Brain microvascular endothelial cell (primary cell): ENCODE measurements around the gene SLX9.

Experiments
- DNase-seq: peaks from one replicate; pipeline ENCODE4 v3.0.0-alpha.2; 2020
- H3K27ac ChIP-seq: fragments of 250-450 bp; sonication (Bioruptor Pico); 2 replicates; pipeline ENCODE4 v1.5.1; 2020; ENCODE audit warnings: mild to moderate bottlenecking, moderate library complexity
- H3K27me3 ChIP-seq: fragments of 250-450 bp; sonication (Bioruptor Pico); replicated peaks from 2 replicates; pipeline ENCODE4 v1.5.1; 2020; ENCODE audit warnings: mild to moderate bottlenecking
- H3K36me3 ChIP-seq: fragments of 250-450 bp; sonication (Bioruptor Pico); replicated peaks from 2 replicates; pipeline ENCODE4 v1.5.1; 2020; ENCODE audit warnings: mild to moderate bottlenecking
- H3K4me3 ChIP-seq: 2 replicates; pipeline ENCODE4 v1.5.1; 2011; ENCODE audit warnings: low read depth, mild to moderate bottlenecking, control low read depth, low read length, moderate library complexity
- in situ Hi-C: cut with HindIII; loops from 2 replicates; pipeline ENCODE4 v1.10.0; 2017; ENCODE audit warnings: low sequenced_read_pairs, low pct_ligation_motif_present
- TF ChIP-seq, protein P1 (sequence below): IDR thresholded peaks from 2 replicates; pipeline ENCODE4 v1.5.1; 2011; ENCODE audit warnings: low read depth, mild to moderate bottlenecking, moderate library complexity, low read length, control low read depth, inconsistent platforms; ENCODE audit errors: missing control alignments

Gene SLX9

DNA sequence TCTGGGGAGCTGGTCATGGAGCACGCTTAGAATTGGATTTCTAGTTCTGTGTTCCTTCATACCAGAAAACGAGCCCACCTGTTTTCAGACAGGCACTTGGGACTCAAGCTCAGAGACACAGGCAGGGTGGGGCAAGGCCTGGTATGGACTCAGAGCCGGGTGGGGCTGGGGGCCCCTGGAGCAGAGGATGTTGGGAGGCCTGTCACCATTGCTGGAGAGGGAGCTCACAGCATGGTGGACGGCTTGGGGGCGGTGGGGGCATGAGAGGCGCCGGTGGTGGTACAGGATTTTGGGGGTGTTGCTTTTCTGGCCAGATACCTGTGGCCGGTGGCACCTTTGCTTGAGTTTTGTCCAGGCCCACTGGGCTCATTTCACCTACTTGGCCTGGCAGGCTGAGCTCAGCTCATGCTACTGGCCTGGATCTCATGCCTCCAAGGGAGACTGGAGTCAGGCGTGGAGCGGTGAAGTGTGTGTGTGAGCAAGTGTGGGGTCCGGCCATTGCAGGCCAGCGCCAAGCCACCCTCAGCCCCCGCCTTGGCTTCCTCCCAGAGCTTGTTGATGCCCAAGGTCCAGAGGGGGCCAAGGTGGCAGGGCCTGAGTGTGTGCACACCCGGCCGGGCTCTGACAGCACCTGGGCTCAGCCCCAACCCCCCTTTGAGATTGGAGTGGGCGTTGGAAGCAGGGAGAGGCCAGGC, 8.7 kb downstream of the SLX9 start:
- DNase-seq = no peak
- in situ Hi-C loops = loop anchor here (25.0 kb wide), 1 partner anchor 189 kb away; no protein-coding TSS in a partner anchor
- Histone ChIP-seq H3K27me3 (no peaks in the 10 kb centered on the region), H3K4me3 (no peak overlapping the region), H3K36me3 (peaks cover 14% of the 10 kb centered on the region), H3K27ac (no peak overlapping the region)
- TF ChIP-seq, protein P1, sequence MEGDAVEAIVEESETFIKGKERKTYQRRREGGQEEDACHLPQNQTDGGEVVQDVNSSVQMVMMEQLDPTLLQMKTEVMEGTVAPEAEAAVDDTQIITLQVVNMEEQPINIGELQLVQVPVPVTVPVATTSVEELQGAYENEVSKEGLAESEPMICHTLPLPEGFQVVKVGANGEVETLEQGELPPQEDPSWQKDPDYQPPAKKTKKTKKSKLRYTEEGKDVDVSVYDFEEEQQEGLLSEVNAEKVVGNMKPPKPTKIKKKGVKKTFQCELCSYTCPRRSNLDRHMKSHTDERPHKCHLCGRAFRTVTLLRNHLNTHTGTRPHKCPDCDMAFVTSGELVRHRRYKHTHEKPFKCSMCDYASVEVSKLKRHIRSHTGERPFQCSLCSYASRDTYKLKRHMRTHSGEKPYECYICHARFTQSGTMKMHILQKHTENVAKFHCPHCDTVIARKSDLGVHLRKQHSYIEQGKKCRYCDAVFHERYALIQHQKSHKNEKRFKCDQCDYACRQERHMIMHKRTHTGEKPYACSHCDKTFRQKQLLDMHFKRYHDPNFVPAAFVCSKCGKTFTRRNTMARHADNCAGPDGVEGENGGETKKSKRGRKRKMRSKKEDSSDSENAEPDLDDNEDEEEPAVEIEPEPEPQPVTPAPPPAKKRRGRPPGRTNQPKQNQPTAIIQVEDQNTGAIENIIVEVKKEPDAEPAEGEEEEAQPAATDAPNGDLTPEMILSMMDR = no peak

DNA sequence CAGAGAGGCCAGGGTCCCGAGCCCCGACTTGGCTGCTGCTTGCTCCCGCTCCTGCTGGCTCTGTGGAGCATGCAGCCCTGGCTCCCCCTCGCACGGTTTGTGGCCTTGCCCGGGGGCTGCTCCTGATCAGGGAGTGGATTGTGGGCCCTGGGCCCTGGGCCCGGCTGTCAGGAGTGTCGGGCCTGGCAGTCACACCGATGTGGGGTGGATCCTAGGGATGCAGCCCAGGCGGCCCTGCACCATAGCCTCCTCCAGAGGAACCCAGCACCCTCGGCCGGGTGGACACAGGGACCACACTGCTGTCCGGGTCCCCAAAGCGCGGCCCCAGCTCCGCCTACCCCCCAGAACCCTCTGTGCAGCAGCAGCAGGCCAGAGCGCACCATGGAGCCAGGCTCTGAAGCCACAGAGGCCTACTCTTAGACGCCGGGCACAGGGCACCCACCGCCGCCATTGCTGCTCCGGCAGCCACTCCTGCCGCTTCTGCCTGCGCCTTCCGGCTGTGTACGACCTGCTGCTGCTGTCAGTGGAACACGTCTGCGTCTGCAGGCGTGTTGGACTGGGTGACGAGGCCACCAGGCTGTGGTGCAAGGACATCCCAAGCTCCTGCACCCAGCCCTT, 9.4 kb downstream of the SLX9 start:
- TF ChIP-seq, protein P1 = no peak
- peaks cover 10% of the 10 kb centered on the region for H3K36me3 ChIP-seq

DNA sequence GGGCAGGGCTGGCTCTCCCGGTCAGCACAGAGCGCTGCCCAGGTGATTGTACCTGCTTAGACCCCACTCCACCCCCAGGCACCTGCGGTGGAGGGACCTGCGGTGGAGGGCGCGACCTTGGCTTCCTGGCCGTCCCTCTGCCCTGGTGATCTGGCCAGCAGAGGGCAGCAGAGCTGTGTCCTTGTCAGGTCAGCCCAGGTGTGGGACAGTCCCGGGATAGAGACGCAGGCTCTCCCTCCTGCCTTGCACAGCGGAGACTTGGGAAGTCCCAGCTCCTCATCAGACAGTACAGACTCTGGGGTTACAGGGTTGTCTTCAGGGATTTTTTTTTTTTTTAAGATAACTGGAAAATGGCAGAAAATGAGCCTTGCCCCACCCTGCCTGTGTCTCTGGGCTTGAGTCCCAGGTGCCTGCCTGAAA, 10.0 kb downstream of the SLX9 start:
- Histone ChIP-seq H3K4me3 (no peak overlapping the region), H3K36me3 (peaks cover 8% of the 10 kb centered on the region), H3K27me3 (no peaks in the 10 kb centered on the region), H3K27ac (no peak overlapping the region)
- in situ Hi-C loops = loop anchor here (25.0 kb wide), 1 partner anchor 188 kb away; no protein-coding TSS in a partner anchor
- peak; percentile 60 for DNase-seq
- TF ChIP-seq, protein P1 = peak; percentile 93

More for the DNA sequence above, 9.4 kb downstream of the SLX9 start:
- Histone ChIP-seq H3K27me3 (no peaks in the 10 kb centered on the region), H3K27ac (no peak overlapping the region), H3K4me3 (no peak overlapping the region)
- DNase-seq = no peak
- in situ Hi-C loops = loop anchor here (25.0 kb wide), 1 partner anchor 188 kb away; no protein-coding TSS in a partner anchor

DNA sequence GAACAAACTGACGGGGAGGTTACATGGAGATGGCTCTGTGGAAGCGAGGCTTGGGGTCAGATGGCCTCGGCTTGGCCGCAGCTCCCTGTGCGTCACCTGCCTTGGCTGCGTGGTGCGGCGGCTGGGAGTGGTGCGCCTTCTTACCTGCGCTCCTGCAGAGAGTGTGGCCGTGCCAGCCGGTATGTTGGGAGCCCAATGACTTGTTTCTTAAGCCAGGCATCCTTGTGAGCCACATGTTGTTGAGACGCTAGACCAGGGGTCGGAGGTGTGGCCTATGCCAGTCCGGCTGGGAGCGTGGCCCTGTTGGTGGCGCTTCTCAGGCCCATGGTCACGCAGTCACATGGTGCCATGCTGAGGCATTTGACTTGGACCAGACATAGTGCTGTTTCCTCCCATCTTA, 10.5 kb downstream of the SLX9 start:
- in situ Hi-C loops = no loop called here
- DNase-seq = no peak
- Histone ChIP-seq H3K27ac (no peak overlapping the region), H3K36me3 (peaks cover 8% of the 10 kb centered on the region), H3K27me3 (no peaks in the 10 kb centered on the region), H3K4me3 (no peak overlapping the region)
- TF ChIP-seq, protein P1 = no peak

DNA sequence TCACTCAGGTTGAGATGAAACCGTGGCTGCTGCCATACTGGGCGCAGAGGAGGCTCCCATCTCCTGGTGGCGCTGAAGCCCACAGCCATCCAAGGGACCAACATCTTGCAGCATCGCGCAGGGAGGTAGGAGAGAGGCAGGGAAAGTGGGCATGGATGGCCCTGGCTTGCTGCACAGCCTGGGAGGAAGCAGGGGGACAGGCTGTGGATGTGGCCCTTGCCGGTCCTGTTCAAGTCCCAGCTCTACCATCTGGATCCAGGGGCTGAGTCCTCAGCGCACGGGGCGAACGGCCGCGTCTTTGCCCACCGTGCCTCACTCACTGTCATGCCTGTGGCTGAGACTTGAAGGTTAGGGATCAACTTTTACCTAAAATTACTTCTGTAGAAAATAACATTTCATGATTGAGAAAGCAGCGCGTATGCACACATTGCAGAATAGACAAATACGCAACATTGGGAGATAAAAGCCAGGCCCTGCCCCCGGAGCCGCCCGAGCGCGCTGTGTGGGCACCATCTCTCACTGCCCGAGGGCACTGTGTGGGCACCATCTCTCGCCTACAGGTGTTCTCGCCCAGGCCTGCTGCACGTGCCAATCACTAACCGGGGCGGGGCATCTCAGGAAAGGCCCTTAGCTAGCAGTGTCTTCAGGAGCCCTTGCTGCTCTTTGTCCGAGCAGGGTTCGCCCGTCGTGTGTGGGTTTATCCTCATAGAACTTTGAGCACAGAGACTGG, 11.5 kb downstream of the SLX9 start:
- H3K27ac ChIP-seq = no peak overlapping the region
- peaks cover 8% of the 10 kb centered on the region for H3K36me3 ChIP-seq
- no peak overlapping the region for H3K4me3 ChIP-seq
- no peak for DNase-seq
- in situ Hi-C loops = no loop called here
- TF ChIP-seq, protein P1 = no peak
- H3K27me3 ChIP-seq = no peaks in the 10 kb centered on the region
